ENCODE data around the gene DAB1. TPM values are rescaled to one million over a fixed set of nuclear protein-coding genes. Genes with fewer than 3 reads are reported as not detected.

Gene DAB1
- total and polyA plus RNA-seq, 7 donors: under 0.01 to 1.1 (median 0.75) TPM; not detected in 1

- no peak for DNase-seq
- Histone ChIP-seq H3K4me1 (peaks cover 0 to 9% (median 0%) of the 10 kb centered on the region in 4 donors), H3K4me3 (no peak overlapping the region), H3K9me3 (no peaks in the 10 kb centered on the region), H3K36me3 (no peaks in the 10 kb centered on the region), H3K27ac (no peak overlapping the region), H3K27me3 (no peaks in the 10 kb centered on the region)
- WGBS, 2 donors: 71 to 75% methylated on average over 6 of the region's 6 CpGs
- intact Hi-C loops (cut with DNase I): no loop called here
- no peak for TF ChIP-seq POLR2A (IDR thresholded peaks at IDR 0.05)
- no peak for TF ChIP-seq CTCF (IDR thresholded peaks at IDR 0.05)
- no peak for TF ChIP-seq POLR2AphosphoS5 (IDR thresholded peaks at IDR 0.05)
- no peak for TF ChIP-seq EP300 (IDR thresholded peaks at IDR 0.05)
Measured at GRCh38 chr1:57218487-57219079, 205.3 kb downstream of the DAB1 start.

- Histone ChIP-seq H3K4me1 (peaks cover 0 to 9% (median 0%) of the 10 kb centered on the region in 4 donors), H3K36me3 (no peaks in the 10 kb centered on the region), H3K27me3 (no peaks in the 10 kb centered on the region), H3K4me3 (no peak overlapping the region), H3K27ac (no peak overlapping the region), H3K9me3 (no peaks in the 10 kb centered on the region)
- intact Hi-C loops (cut with DNase I): no loop called here
- DNase-seq: no peak
- 87 to 93% methylated on average over 7 of the region's 7 CpGs for WGBS, 2 donors
- no peak for TF ChIP-seq EP300 (IDR thresholded peaks at IDR 0.05)
- TF ChIP-seq POLR2A (IDR thresholded peaks at IDR 0.05): no peak
- no peak for TF ChIP-seq CTCF (IDR thresholded peaks at IDR 0.05)
- no peak for TF ChIP-seq POLR2AphosphoS5 (IDR thresholded peaks at IDR 0.05)
Measured at GRCh38 chr1:57217905-57218304, 206.0 kb downstream of the DAB1 start.

- intact Hi-C loops (cut with DNase I): no loop called here
- peaks cover 0 to 9% (median 0%) of the 10 kb centered on the region in 4 donors for H3K4me1 ChIP-seq
- DNase-seq: no peak
- H3K4me3 ChIP-seq: no peak overlapping the region
- H3K36me3 ChIP-seq: no peaks in the 10 kb centered on the region
- WGBS, 2 donors: 77 to 83% methylated on average over 5 of the region's 5 CpGs
- no peaks in the 10 kb centered on the region for H3K27me3 ChIP-seq
- H3K9me3 ChIP-seq: no peaks in the 10 kb centered on the region
- TF ChIP-seq POLR2A (IDR thresholded peaks at IDR 0.05) (no peak), POLR2AphosphoS5 (IDR thresholded peaks at IDR 0.05) (no peak), CTCF (IDR thresholded peaks at IDR 0.05) (no peak), EP300 (IDR thresholded peaks at IDR 0.05) (no peak)
- no peak overlapping the region for H3K27ac ChIP-seq
Measured at GRCh38 chr1:57214951-57215575, 208.8 kb downstream of the DAB1 start.

GRCh38 chr1:57210881-57211280 is 213.0 kb downstream of the DAB1 start:
- intact Hi-C loops (cut with DNase I): no loop called here
- TF ChIP-seq POLR2A (IDR thresholded peaks at IDR 0.05): no peak
- TF ChIP-seq CTCF (IDR thresholded peaks at IDR 0.05): no peak
- no peak for TF ChIP-seq POLR2AphosphoS5 (IDR thresholded peaks at IDR 0.05)
- TF ChIP-seq EP300 (IDR thresholded peaks at IDR 0.05): no peak
- 68 to 80% methylated on average over 2 of the region's 2 CpGs for WGBS, 2 donors
- H3K27me3 ChIP-seq: no peaks in the 10 kb centered on the region
- H3K9me3 ChIP-seq: no peaks in the 10 kb centered on the region
- DNase-seq: no peak
- H3K4me1 ChIP-seq: no peaks in the 10 kb centered on the region
- no peaks in the 10 kb centered on the region for H3K36me3 ChIP-seq
- H3K4me3 ChIP-seq: no peak overlapping the region
- no peak overlapping the region for H3K27ac ChIP-seq

Measured in sigmoid colon (tissue), 7 donors.